ENCODE measurements around the gene PLOD3. TPM values are rescaled to one million over a fixed set of nuclear protein-coding genes. Genes with fewer than 3 reads are reported as not detected.

The PLOD3 gene
- polyA plus RNA-seq, 1 donor (not counting 4 experiments of a cell fraction or from before 2014, with no cell fraction given): 31.6 TPM

GRCh38 chr7:101168412-101169049 is 48.9 kb downstream of the PLOD3 start:
- TF ChIP-seq CTCF (optimal IDR thresholded peaks at IDR 0.05 in 1 of 3, IDR thresholded peaks at IDR 0.05 in 1 of 3, conservative IDR thresholded peaks at IDR 0.05 in 1 of 3; ENCODE audit: extremely low read depth in 1 of 3, insufficient read depth in 2 of 3, low read length in 3 of 3) (no peak), EZH2 (IDR thresholded peaks at IDR 0.05; ENCODE audit: low read length) (no peak)
- Histone ChIP-seq H3K27ac (ENCODE audit: control insufficient read depth, insufficient read depth, low read length) (no peak overlapping the region), H3K9me3 (ENCODE audit: control insufficient read depth, low read depth, low read length) (no peaks in the 10 kb centered on the region), H3K4me1 (ENCODE audit: control insufficient read depth, extremely low read depth, insufficient read depth, low read length) (peaks cover 37% of the 10 kb centered on the region), H4K20me1 (ENCODE audit: control insufficient read depth, extremely low read depth, insufficient read depth, low read length) (peaks cover 3% of the 10 kb centered on the region), H3K79me2 (ENCODE audit: control insufficient read depth, insufficient read depth, low read length) (no peaks in the 10 kb centered on the region), H3K36me3 (ENCODE audit: control insufficient read depth in 2 of 2, extremely low read depth in 1 of 2, insufficient read depth in 2 of 2, low read length in 2 of 2) (no peaks in the 10 kb centered on the region), H3K4me2 (ENCODE audit: control insufficient read depth, extremely low read depth, insufficient read depth, low read depth, low read length) (peak overlapping the region; percentile 66), H2AFZ (ENCODE audit: control insufficient read depth, low read length) (no peak overlapping the region), H3K4me3 (ENCODE audit: control insufficient read depth in 2 of 3, extremely low read depth in 1 of 3, insufficient read depth in 2 of 3, low read depth in 1 of 3, low read length in 3 of 3) (no peak overlapping the region), H3K27me3 (ENCODE audit: control insufficient read depth, extremely low read depth, insufficient read depth, low read length) (peaks cover 87% of the 10 kb centered on the region), H3K9me1 (ENCODE audit: control insufficient read depth, extremely low read depth, insufficient read depth, low read length) (no peaks in the 10 kb centered on the region), H3K9ac (ENCODE audit: control insufficient read depth, extremely low read depth, insufficient read depth, low read length) (no peak overlapping the region)
- FAIRE-seq (no peak), DNase-seq (ENCODE audit: low read depth, low spot score) (no peak)
- dilution Hi-C loops (cut with MboI; ENCODE audit: extremely low pct_ligation_motif_present, low sequenced_read_pairs): no loop called here

GRCh38 chr7:101167645-101168411 is 49.6 kb downstream of the PLOD3 start:
- FAIRE-seq: no peak
- Histone ChIP-seq H2AFZ (ENCODE audit: control insufficient read depth, low read length) (no peak overlapping the region), H3K4me1 (ENCODE audit: control insufficient read depth, extremely low read depth, insufficient read depth, low read length) (peaks cover 30% of the 10 kb centered on the region), H3K4me2 (ENCODE audit: control insufficient read depth, extremely low read depth, insufficient read depth, low read depth, low read length) (peak overlapping the region; percentile 66), H3K4me3 (ENCODE audit: control insufficient read depth in 2 of 3, extremely low read depth in 1 of 3, insufficient read depth in 2 of 3, low read depth in 1 of 3, low read length in 3 of 3) (no peak overlapping the region), H3K79me2 (ENCODE audit: control insufficient read depth, insufficient read depth, low read length) (no peaks in the 10 kb centered on the region), H4K20me1 (ENCODE audit: control insufficient read depth, extremely low read depth, insufficient read depth, low read length) (peaks cover 3% of the 10 kb centered on the region), H3K9me3 (ENCODE audit: control insufficient read depth, low read depth, low read length) (no peaks in the 10 kb centered on the region), H3K9me1 (ENCODE audit: control insufficient read depth, extremely low read depth, insufficient read depth, low read length) (no peaks in the 10 kb centered on the region), H3K27me3 (ENCODE audit: control insufficient read depth, extremely low read depth, insufficient read depth, low read length) (peaks cover 80% of the 10 kb centered on the region), H3K27ac (ENCODE audit: control insufficient read depth, insufficient read depth, low read length) (no peak overlapping the region), H3K9ac (ENCODE audit: control insufficient read depth, extremely low read depth, insufficient read depth, low read length) (no peak overlapping the region), H3K36me3 (ENCODE audit: control insufficient read depth in 2 of 2, extremely low read depth in 1 of 2, insufficient read depth in 2 of 2, low read length in 2 of 2) (no peaks in the 10 kb centered on the region)
- dilution Hi-C loops (cut with MboI; ENCODE audit: extremely low pct_ligation_motif_present, low sequenced_read_pairs): no loop called here
- TF ChIP-seq EZH2 (IDR thresholded peaks at IDR 0.05; ENCODE audit: low read length): no peak
- no peak for TF ChIP-seq CTCF (optimal IDR thresholded peaks at IDR 0.05 in 1 of 3, IDR thresholded peaks at IDR 0.05 in 1 of 3, conservative IDR thresholded peaks at IDR 0.05 in 1 of 3; ENCODE audit: extremely low read depth in 1 of 3, insufficient read depth in 2 of 3, low read length in 3 of 3)
- no peak for DNase-seq (ENCODE audit: low read depth, low spot score)

All from keratinocyte (primary cell).